ENCODE results near the gene DLST.
A peak's percentile ranks its signal among the peaks of the same experiment; 100 is the strongest.

DLST gene

GRCh38 chr14:74911704-74912103, 30.0 kb downstream of the DLST start:
- Histone ChIP-seq H3K27ac (ENCODE audit: extremely low read depth, low read depth, low read length) (no peak overlapping the region), H3K36me3 (ENCODE audit: control insufficient read depth in 2 of 2, insufficient read depth in 1 of 2, low read length in 2 of 2) (peaks cover 0 to 1% of the 10 kb centered on the region in 2 experiments; a peak in 2 of 3 replicates), H3K9me3 (ENCODE audit: control insufficient read depth, insufficient read depth, low read depth, low read length) (no peaks in the 10 kb centered on the region), H3K4me1 (ENCODE audit: control insufficient read depth, insufficient read depth, low read length) (no peaks in the 10 kb centered on the region), H3K4me3 (ENCODE audit: low read depth, low read length) (no peak overlapping the region)
- ChIA-PET CTCF (interaction anchor here (0.5 to 1.4 kb wide), 3 partner anchors 52 to 305 kb away, joined by 3 to 11 read pairs (median 6); no protein-coding TSS in a partner anchor), POLR2A (no interaction called here)
- TF ChIP-seq ZNF654 (tag by site-specific recombination; IDR thresholded peaks at IDR 0.05; ENCODE audit: low read depth) (no peak), ZNF350 (tag by site-specific recombination; IDR thresholded peaks at IDR 0.05) (no peak), ZNF558 (tag by site-specific recombination; IDR thresholded peaks at IDR 0.05) (no peak), ZNF394 (tag by site-specific recombination; IDR thresholded peaks at IDR 0.05; ENCODE audit: borderline replicate concordance) (no peak), ZNF10 (tag by site-specific recombination; IDR thresholded peaks at IDR 0.05) (no peak), ZNF184 (tag by site-specific recombination; IDR thresholded peaks at IDR 0.05) (no peak), ZNF513 (tag by site-specific recombination; IDR thresholded peaks at IDR 0.05) (no peak), ZNF510 (tag by site-specific recombination; IDR thresholded peaks at IDR 0.05; ENCODE audit: insufficient replicate concordance) (no peak), ZNF426 (tag by site-specific recombination; IDR thresholded peaks at IDR 0.05) (no peak), ZNF596 (tag by site-specific recombination; IDR thresholded peaks at IDR 0.05) (no peak), ZNF114 (tag by site-specific recombination; IDR thresholded peaks at IDR 0.05) (no peak), FEZF1 (tag by site-specific recombination; IDR thresholded peaks at IDR 0.05) (no peak), ZNF24 (tag by site-specific recombination; IDR thresholded peaks at IDR 0.05) (no peak), ZBTB21 (tag by site-specific recombination; IDR thresholded peaks at IDR 0.05) (no peak), ZNF146 (tag by site-specific recombination; IDR thresholded peaks at IDR 0.05) (no peak), ZNF837 (tag by site-specific recombination; IDR thresholded peaks at IDR 0.05) (no peak)
- TF ChIP-seq, protein P1, sequence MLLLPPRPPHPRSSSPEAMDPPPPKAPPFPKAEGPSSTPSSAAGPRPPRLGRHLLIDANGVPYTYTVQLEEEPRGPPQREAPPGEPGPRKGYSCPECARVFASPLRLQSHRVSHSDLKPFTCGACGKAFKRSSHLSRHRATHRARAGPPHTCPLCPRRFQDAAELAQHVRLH (tag by site-specific recombination; IDR thresholded peaks at IDR 0.05) = no peak
- TF ChIP-seq, protein P2, sequence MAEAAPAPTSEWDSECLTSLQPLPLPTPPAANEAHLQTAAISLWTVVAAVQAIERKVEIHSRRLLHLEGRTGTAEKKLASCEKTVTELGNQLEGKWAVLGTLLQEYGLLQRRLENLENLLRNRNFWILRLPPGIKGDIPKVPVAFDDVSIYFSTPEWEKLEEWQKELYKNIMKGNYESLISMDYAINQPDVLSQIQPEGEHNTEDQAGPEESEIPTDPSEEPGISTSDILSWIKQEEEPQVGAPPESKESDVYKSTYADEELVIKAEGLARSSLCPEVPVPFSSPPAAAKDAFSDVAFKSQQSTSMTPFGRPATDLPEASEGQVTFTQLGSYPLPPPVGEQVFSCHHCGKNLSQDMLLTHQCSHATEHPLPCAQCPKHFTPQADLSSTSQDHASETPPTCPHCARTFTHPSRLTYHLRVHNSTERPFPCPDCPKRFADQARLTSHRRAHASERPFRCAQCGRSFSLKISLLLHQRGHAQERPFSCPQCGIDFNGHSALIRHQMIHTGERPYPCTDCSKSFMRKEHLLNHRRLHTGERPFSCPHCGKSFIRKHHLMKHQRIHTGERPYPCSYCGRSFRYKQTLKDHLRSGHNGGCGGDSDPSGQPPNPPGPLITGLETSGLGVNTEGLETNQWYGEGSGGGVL (tag by site-specific recombination; IDR thresholded peaks at IDR 0.05) = no peak

- ChIA-PET POLR2A (no interaction called here), CTCF (interaction anchor here (0.5 to 1.4 kb wide), 4 partner anchors 9 to 305 kb away, joined by 3 to 11 read pairs (median 5); no protein-coding TSS in a partner anchor)
- Histone ChIP-seq H3K4me3 (ENCODE audit: low read depth, low read length) (no peak overlapping the region), H3K27ac (ENCODE audit: extremely low read depth, low read depth, low read length) (0 out of 2 replicates have a peak overlapping the region, but pooled peaks have one; percentile 16), H3K36me3 (ENCODE audit: control insufficient read depth in 2 of 2, insufficient read depth in 1 of 2, low read length in 2 of 2) (no peaks in the 10 kb centered on the region; a peak in 1 of 3 replicates), H3K9me3 (ENCODE audit: control insufficient read depth, insufficient read depth, low read depth, low read length) (no peaks in the 10 kb centered on the region), H3K4me1 (ENCODE audit: control insufficient read depth, insufficient read depth, low read length) (no peaks in the 10 kb centered on the region)
- TF ChIP-seq ZNF157 (tag by site-specific recombination; IDR thresholded peaks at IDR 0.05) = no peak
- TF ChIP-seq ZNF24 (tag by site-specific recombination; IDR thresholded peaks at IDR 0.05) = no peak
- no peak for TF ChIP-seq ZNF394 (tag by site-specific recombination; IDR thresholded peaks at IDR 0.05; ENCODE audit: borderline replicate concordance)
- no peak for TF ChIP-seq ZNF155 (tag by site-specific recombination; IDR thresholded peaks at IDR 0.05)
- no peak for TF ChIP-seq PRDM1 (tag by site-specific recombination; IDR thresholded peaks at IDR 0.05)
- TF ChIP-seq ZNF777 (tag by site-specific recombination; IDR thresholded peaks at IDR 0.05; ENCODE audit: borderline replicate concordance) = no peak
- no peak for TF ChIP-seq ZNF623 (tag by site-specific recombination; IDR thresholded peaks at IDR 0.05)
- TF ChIP-seq ZNF302 (tag by site-specific recombination; IDR thresholded peaks at IDR 0.05; ENCODE audit: low read depth) = no peak
- TF ChIP-seq PRDM10 (tag by site-specific recombination; IDR thresholded peaks at IDR 0.05) = no peak
- no peak for TF ChIP-seq ZSCAN23 (tag by site-specific recombination; IDR thresholded peaks at IDR 0.05)
- TF ChIP-seq, protein P3, sequence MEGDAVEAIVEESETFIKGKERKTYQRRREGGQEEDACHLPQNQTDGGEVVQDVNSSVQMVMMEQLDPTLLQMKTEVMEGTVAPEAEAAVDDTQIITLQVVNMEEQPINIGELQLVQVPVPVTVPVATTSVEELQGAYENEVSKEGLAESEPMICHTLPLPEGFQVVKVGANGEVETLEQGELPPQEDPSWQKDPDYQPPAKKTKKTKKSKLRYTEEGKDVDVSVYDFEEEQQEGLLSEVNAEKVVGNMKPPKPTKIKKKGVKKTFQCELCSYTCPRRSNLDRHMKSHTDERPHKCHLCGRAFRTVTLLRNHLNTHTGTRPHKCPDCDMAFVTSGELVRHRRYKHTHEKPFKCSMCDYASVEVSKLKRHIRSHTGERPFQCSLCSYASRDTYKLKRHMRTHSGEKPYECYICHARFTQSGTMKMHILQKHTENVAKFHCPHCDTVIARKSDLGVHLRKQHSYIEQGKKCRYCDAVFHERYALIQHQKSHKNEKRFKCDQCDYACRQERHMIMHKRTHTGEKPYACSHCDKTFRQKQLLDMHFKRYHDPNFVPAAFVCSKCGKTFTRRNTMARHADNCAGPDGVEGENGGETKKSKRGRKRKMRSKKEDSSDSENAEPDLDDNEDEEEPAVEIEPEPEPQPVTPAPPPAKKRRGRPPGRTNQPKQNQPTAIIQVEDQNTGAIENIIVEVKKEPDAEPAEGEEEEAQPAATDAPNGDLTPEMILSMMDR (tag by site-specific recombination; IDR thresholded peaks at IDR 0.05) = no peak
- TF ChIP-seq SP2 (tag by site-specific recombination; IDR thresholded peaks at IDR 0.05) = no peak
Observed at GRCh38 chr14:74912111-74912510, 30.4 kb downstream of the DLST start.
